Neutrophil (primary cell): ENCODE results near the gene RAPGEF2.
"Not testable (repeated sequence)": the region's sequence is repeated elsewhere in the genome, so short reads cannot be mapped to it uniquely, and the experiment has no call there.

Experiments used
- H3K27ac ChIP-seq: fragments of 200-600 bp; sonication (generic); 2 replicates; pipeline ENCODE4 v1.5.1; 2016; ENCODE audit warnings: mild to moderate bottlenecking, moderate library complexity
- H3K27me3 ChIP-seq: fragments of 200-600 bp; sonication (generic); 2 replicates; pipeline ENCODE4 v1.6.0; 2016; ENCODE audit warnings: mild to moderate bottlenecking
- H3K36me3 ChIP-seq: fragments of 200-600 bp; sonication (generic); 2 replicates; pipeline ENCODE4 v1.5.1; 2017
- H3K4me1 ChIP-seq, 2 experiments: fragments of 200-600 bp in 1 of 2; sonication (generic) in 1 of 2; 1 replicate in 1 of 2; 2 replicates in 1 of 2; pipeline versions ENCODE4 v1.5.1 to v1.6.1; 2013 to 2016; ENCODE audit warnings: low read depth in 1 of 2, low read length in 1 of 2, mild to moderate bottlenecking in 1 of 2, moderate library complexity in 1 of 2; ENCODE audit not compliant: control insufficient read depth in 1 of 2, insufficient read depth in 1 of 2
- H3K4me3 ChIP-seq, 2 experiments: fragments of 200-600 bp in 1 of 2; sonication (generic) in 1 of 2; 1 replicate in 1 of 2; 2 replicates in 1 of 2; pipeline ENCODE4 v1.5.1; 2013 to 2016; ENCODE audit warnings: low read depth in 1 of 2, low read length in 1 of 2, mild to moderate bottlenecking in 1 of 2, moderate library complexity in 1 of 2
- H3K9me3 ChIP-seq: fragments of 200-600 bp; sonication (generic); 2 replicates; pipeline ENCODE4 v1.5.1; 2016
- CTCF ChIP-seq: fragments of 200-600 bp; sonication (generic); IDR thresholded peaks from 2 replicates; pipeline ENCODE4 v1.5.1; 2016; ENCODE audit warnings: antibody characterized with exemption

RAPGEF2 gene

GRCh38 chr4:159312236-159312635 is 209.4 kb downstream of the RAPGEF2 start:
- no peak overlapping the region for H3K4me3 ChIP-seq
- no peaks in the 10 kb centered on the region for H3K4me1 ChIP-seq
- H3K9me3 ChIP-seq, result no peaks in the 10 kb centered on the region
- no peak for TF ChIP-seq CTCF
- H3K27me3 ChIP-seq, result no peaks in the 10 kb centered on the region
- H3K36me3 ChIP-seq, result peaks cover 21% of the 10 kb centered on the region
- H3K27ac ChIP-seq, result no peak overlapping the region

- peaks cover 21% of the 10 kb centered on the region for H3K36me3 ChIP-seq
- H3K27ac ChIP-seq, H3K27me3 ChIP-seq, H3K9me3 ChIP-seq, H3K4me1 ChIP-seq, H3K4me3 ChIP-seq: not testable (repeated sequence)
These were observed 213.0 kb downstream of the RAPGEF2 start for GRCh38 chr4:159315879-159316278.

GRCh38 chr4:159317203-159317602 is 214.3 kb downstream of the RAPGEF2 start:
- Histone ChIP-seq H3K4me1 (no peaks in the 10 kb centered on the region), H3K36me3 (peaks cover 24% of the 10 kb centered on the region), H3K27me3 (no peaks in the 10 kb centered on the region), H3K9me3 (no peaks in the 10 kb centered on the region), H3K27ac (no peak overlapping the region), H3K4me3 (no peak overlapping the region)
- no peak for TF ChIP-seq CTCF

GRCh38 chr4:159319027-159319426 is 216.1 kb downstream of the RAPGEF2 start:
- no peak overlapping the region for H3K4me3 ChIP-seq
- no peak for TF ChIP-seq CTCF
- H3K27me3 ChIP-seq, result no peaks in the 10 kb centered on the region
- no peak overlapping the region for H3K27ac ChIP-seq
- peaks cover 43% of the 10 kb centered on the region for H3K36me3 ChIP-seq
- no peaks in the 10 kb centered on the region for H3K9me3 ChIP-seq
- no peaks in the 10 kb centered on the region for H3K4me1 ChIP-seq

- no peaks in the 10 kb centered on the region for H3K9me3 ChIP-seq
- peaks cover 50% of the 10 kb centered on the region for H3K36me3 ChIP-seq
- H3K27ac ChIP-seq, result no peak overlapping the region
- H3K4me1 ChIP-seq, result peaks cover 0 to 5% of the 10 kb centered on the region in 2 experiments
- H3K27me3 ChIP-seq, result no peaks in the 10 kb centered on the region
- no peak for TF ChIP-seq CTCF
- no peak overlapping the region for H3K4me3 ChIP-seq
These were observed 223.6 kb downstream of the RAPGEF2 start for GRCh38 chr4:159326480-159326879.

- H3K27me3 ChIP-seq, result no peaks in the 10 kb centered on the region
- H3K4me1 ChIP-seq, result peaks cover 0 to 5% of the 10 kb centered on the region in 2 experiments
- no peak overlapping the region for H3K27ac ChIP-seq
- H3K36me3 ChIP-seq, result peaks cover 48% of the 10 kb centered on the region
- no peaks in the 10 kb centered on the region for H3K9me3 ChIP-seq
- no peak for TF ChIP-seq CTCF
- no peak overlapping the region for H3K4me3 ChIP-seq
These were observed 225.9 kb downstream of the RAPGEF2 start for GRCh38 chr4:159328766-159329165.
